HCT116 (cell line): Measurements from ENCODE around the gene SOX15. TPM values are rescaled to one million over a fixed set of nuclear protein-coding genes. Genes with fewer than 3 reads are reported as not detected.

Source experiments
- ATAC-seq: fragments of 200-7000 bp; cut with Tn5 transposase; 2 replicates; pipeline ENCODE4 v1.9.1; 2020; ENCODE audit warnings: mild to moderate bottlenecking, moderate library complexity
- BruUV-seq: library from RNA; stranded (reverse); fragments of 400-500 nt; replicated peaks from 2 replicates; lab custom pipeline; 2021; lab: Mats Ljungman, UMichigan
- CTCF ChIA-PET: fragments of 300-600 bp; sonication (Branson Sonifier 250); formaldehyde crosslinking; loops from one replicate; lab custom pipeline; 2021; ENCODE audit warnings: antibody characterized with exemption; lab: Charles Lee
- POLR2A ChIA-PET: fragments of 300-600, 350-600 bp; sonication (Branson Sonifier 250); formaldehyde crosslinking; loops from one replicate; lab custom pipeline; 2021; ENCODE audit warnings: antibody characterized with exemption; lab: Charles Lee
- RAD21 ChIA-PET, 2 experiments: fragments of 300-600 bp; sonication (Branson Sonifier 250); formaldehyde crosslinking; loops; one replicate each; lab custom pipeline; 2023; ENCODE audit warnings: low total read pairs in 2 of 2; ENCODE audit not compliant: uncharacterized antibody in 2 of 2, unreplicated experiment in 2 of 2, low non-redundant PET in 1 of 2; lab: Charles Lee
- DNase-seq: peaks from one replicate; pipeline ENCODE4 v3.0.0-alpha.2; 2010; ENCODE audit warnings: low read depth, low spot score
- H2AFZ ChIP-seq: fragments of 200-600 bp; shearing (Covaris generic), sonication (generic); 2 replicates; pipeline ENCODE4 v1.6.1; 2017; ENCODE audit warnings: low read depth, mixed run types, mixed read lengths, antibody characterized with exemption, low read length; ENCODE audit not compliant: poor library complexity, severe bottlenecking
- H3K27ac ChIP-seq: 2 replicates; pipeline ENCODE4 v1.5.1; 2012; ENCODE audit warnings: low read depth, low read length
- H3K27me3 ChIP-seq: fragments of 200-600 bp; sonication (generic); 2 replicates; pipeline ENCODE4 v1.6.1; 2016; ENCODE audit warnings: mixed run types, low read length, mixed read lengths; ENCODE audit not compliant: insufficient read depth
- H3K36me3 ChIP-seq, 2 experiments: fragments of 200-500 bp in 1 of 2; fragments of 200-600 bp in 1 of 2; sonication (Bioruptor generic) in 1 of 2; sonication (generic) in 1 of 2; 2 replicates each; pipeline versions ENCODE4 v1.5.1 to v1.6.1; 2014 to 2016; ENCODE audit warnings: low read length in 2 of 2, inconsistent platforms in 1 of 2, mixed read lengths in 1 of 2, mixed run types in 1 of 2; ENCODE audit not compliant: insufficient read depth in 2 of 2, control insufficient read depth in 1 of 2
- H3K4me1 ChIP-seq, 2 experiments: fragments of 200-600 bp in 1 of 2; sonication (generic) in 1 of 2; 2 replicates each; pipeline versions ENCODE4 v1.5.1 to v1.6.1; 2012 to 2017; ENCODE audit warnings: low read length in 2 of 2, inconsistent platforms in 1 of 2, mild to moderate bottlenecking in 1 of 2, mixed read lengths in 1 of 2, mixed run types in 1 of 2, moderate library complexity in 1 of 2; ENCODE audit not compliant: insufficient read depth in 2 of 2, control insufficient read depth in 1 of 2
- H3K4me2 ChIP-seq: fragments of 200-600 bp; sonication (generic); 2 replicates; pipeline ENCODE4 v1.6.1; 2017; ENCODE audit warnings: mixed run types, low read length, mixed read lengths
- H3K4me3 ChIP-seq, 2 experiments: fragments of 200-600 bp in 1 of 2; sonication (generic) in 1 of 2; replicated peaks in 1 of 2; 2 replicates each; pipeline ENCODE4 v1.5.1; 2011 to 2016; ENCODE audit warnings: low read length in 2 of 2, control low read depth in 1 of 2, low read depth in 1 of 2, mild to moderate bottlenecking in 1 of 2, mixed read lengths in 1 of 2, mixed run types in 1 of 2
- H3K79me2 ChIP-seq: fragments of 200-600 bp; sonication (generic); 2 replicates; pipeline ENCODE4 v1.6.1; 2017; ENCODE audit warnings: mild to moderate bottlenecking, mixed run types, low read length, moderate library complexity, mixed read lengths; ENCODE audit not compliant: insufficient read depth
- H3K9ac ChIP-seq: fragments of 200-600 bp; sonication (generic); 2 replicates; pipeline ENCODE4 v1.6.1; 2016; ENCODE audit warnings: low read length, mixed read lengths
- H3K9me2 ChIP-seq: fragments of 200-600 bp; sonication (generic), shearing (Covaris generic); 2 replicates; pipeline ENCODE4 v1.6.1; 2017; ENCODE audit warnings: mixed run types, mild to moderate bottlenecking, moderate library complexity; ENCODE audit not compliant: insufficient read depth
- H3K9me3 ChIP-seq, 2 experiments: fragments of 200-500 bp in 1 of 2; fragments of 200-600 bp in 1 of 2; sonication (Bioruptor generic) in 1 of 2; sonication (generic) in 1 of 2; 2 replicates each; pipeline ENCODE4 v1.6.1; 2014 to 2017; ENCODE audit warnings: low read length in 2 of 2, mixed read lengths in 2 of 2, inconsistent platforms in 1 of 2, low read depth in 1 of 2, mild to moderate bottlenecking in 1 of 2, mixed run types in 1 of 2, moderate library complexity in 1 of 2; ENCODE audit not compliant: control insufficient read depth in 1 of 2, insufficient read depth in 1 of 2
- H4K20me1 ChIP-seq: fragments of 200-600 bp; sonication (generic), shearing (Covaris generic); 2 replicates; pipeline ENCODE4 v1.6.1; 2017; ENCODE audit warnings: mixed run types, mild to moderate bottlenecking, moderate library complexity; ENCODE audit not compliant: insufficient read depth
- ATF3 ChIP-seq: IDR thresholded peaks from 2 replicates; pipeline ENCODE4 v1.6.1; 2012
- CTCF ChIP-seq, 3 experiments: fragments of 200-600 bp in 1 of 3; sonication (generic) in 1 of 3; IDR thresholded peaks in 2 of 3; conservative IDR thresholded peaks in 1 of 3; 2 replicates each; pipeline ENCODE4 v1.5.1; 2012 to 2017; ENCODE audit warnings: low read depth in 2 of 3, low read length in 2 of 3, antibody characterized with exemption in 1 of 3, borderline replicate concordance in 1 of 3, control low read depth in 1 of 3, mild to moderate bottlenecking in 1 of 3, mixed read lengths in 1 of 3, mixed run types in 1 of 3, moderate library complexity in 1 of 3; ENCODE audit not compliant: insufficient read depth in 1 of 3
- EZH2 ChIP-seq: fragments of 200-600 bp; sonication (generic); IDR thresholded peaks from 2 replicates; pipeline ENCODE4 v1.6.1; 2017; ENCODE audit warnings: antibody characterized with exemption, mixed run types
- EZH2phosphoT487 ChIP-seq: fragments of 200-600 bp; IDR thresholded peaks from 2 replicates; pipeline ENCODE4 v1.6.1; 2018; ENCODE audit warnings: antibody characterized with exemption, borderline replicate concordance
- JUND ChIP-seq: IDR thresholded peaks from 2 replicates; pipeline ENCODE4 v1.6.1; 2012
- POLR2A ChIP-seq: IDR thresholded peaks from 2 replicates; pipeline ENCODE4 v1.7.0; 2011; ENCODE audit warnings: borderline replicate concordance; ENCODE audit not compliant: insufficient read depth, insufficient read length; ENCODE audit errors: extremely low read depth
- YY1 ChIP-seq: IDR thresholded peaks from 2 replicates; pipeline ENCODE4 v1.6.1; 2011; ENCODE audit warnings: low read length, low read depth, moderate library complexity, mild to moderate bottlenecking; ENCODE audit not compliant: insufficient replicate concordance; ENCODE audit errors: extremely low read depth
- ZFX ChIP-seq: fragments of 450-650 bp; IDR thresholded peaks from 2 replicates; pipeline ENCODE4 v1.6.1; 2017
- intact Hi-C: fragments of 100-400 bp; cut with micrococcal nuclease; formaldehyde crosslinking; loops from 2 replicates; pipeline ENCODE4 v1.10.0; 2022
- total RNA-seq: library from RNA; stranded (reverse); gene quantifications from one replicate; pipeline ENCODE4 v1.2.1, GENCODE V29; 2021; ENCODE audit not compliant: unreplicated experiment

SOX15 gene
- total RNA-seq, 1 experiment from 2014 or later: 0.69 TPM

GRCh38 chr17:7629939-7630571 lies 40.2 kb upstream of the SOX15 start, which contains the start of gene SHBG:
Gene SHBG (plus strand): TSS chr17:7630135. CDS start chr17:7630173, 38 bp downstream.
- BruUV-seq: no TSS peak
- POLR2A ChIA-PET: interaction anchor here (1.6 to 3.7 kb wide), 2 partner anchors 15 to 57 kb away, joined by 4 to 31 read pairs; partner anchors contain the start of genes FXR2, TP53 and WRAP53

More at GRCh38 chr17:7629939-7630571, 40.2 kb upstream of the SOX15 start, which contains the start of gene SHBG:
- intact Hi-C loops: loop anchor here (5.0 kb wide), 1 partner anchor 427 kb away; no protein-coding TSS in a partner anchor
- H3K4me1 ChIP-seq: peaks cover 4 to 20% of the 10 kb centered on the region in 2 experiments
- TF ChIP-seq ATF3: no peak
- no peak for TF ChIP-seq CTCF (IDR thresholded peaks at IDR 0.05 in 2 of 3, conservative IDR thresholded peaks at IDR 0.05 in 1 of 3; ENCODE audit: borderline replicate concordance in 1 of 3, insufficient read depth in 1 of 3, low read depth in 2 of 3, low read length in 2 of 3)
- TF ChIP-seq JUND: no peak
- TF ChIP-seq EZH2: no peak
- TF ChIP-seq YY1: no peak
- TF ChIP-seq POLR2A: no peak
- no peak for TF ChIP-seq EZH2phosphoT487
- no peak for TF ChIP-seq ZFX
- TF ChIP-seq, all 23 proteins: peak for 0
- Histone ChIP-seq H3K27ac (no peak within 1 kb of the TSS), H3K9ac (no peak within 1 kb of the TSS), H3K9me3 (no peaks in the 10 kb centered on the region), H3K9me2 (no peaks in the 10 kb centered on the region), H3K79me2 (peaks cover 5% of the 10 kb centered on the region; the same call in 1 of the 2 replicates), H3K4me2 (no peak within 1 kb of the TSS), H2AFZ (no peak within 1 kb of the TSS), H3K36me3 (no peaks in the 10 kb centered on the region), H4K20me1 (no peaks in the 10 kb centered on the region), H3K27me3 (no peaks in the 10 kb centered on the region), H3K4me3 (no peak within 1 kb of the TSS)
- ATAC-seq (no peak), DNase-seq (no peak)
- ChIA-PET RAD21 (no interaction called here), CTCF (interaction anchor here (0.7 to 5.4 kb wide), 2 partner anchors 43 to 57 kb away, joined by 3 to 54 read pairs; partner anchors contain the start of genes TP53 and WRAP53)
